ENCODE results near the gene HK3.

The HK3 gene

GRCh38 chr5:176899296-176899891 lies at the start of gene HK3:
TSS of gene HK3 (minus strand) at chr5:176899346. CDS start at chr5:176896159, 3,187 bp downstream.
- DNase-seq = no peak

- DNase-seq = no peak
Measured at GRCh38 chr5:176948458-176948857, 49.3 kb upstream of the HK3 start.

- no peak for DNase-seq
Measured at GRCh38 chr5:176947847-176948246, 48.7 kb upstream of the HK3 start.

- no peak for DNase-seq
Measured at GRCh38 chr5:176944268-176944667, 45.1 kb upstream of the HK3 start.

- no peak for DNase-seq
Measured at GRCh38 chr5:176943816-176944215, 44.7 kb upstream of the HK3 start.

- no peak for DNase-seq
Measured at GRCh38 chr5:176941951-176942350, 42.8 kb upstream of the HK3 start.

GRCh38 chr5:176938472-176938871 lies 39.3 kb upstream of the HK3 start:
- DNase-seq = no peak

GRCh38 chr5:176935017-176935416 lies 35.9 kb upstream of the HK3 start:
- DNase-seq = no peak

- DNase-seq = no peak
Measured at GRCh38 chr5:176934309-176934930, 35.3 kb upstream of the HK3 start.

GRCh38 chr5:176929654-176930053 lies 30.5 kb upstream of the HK3 start:
- DNase-seq = no peak

GRCh38 chr5:176927562-176927961 lies 28.4 kb upstream of the HK3 start:
- DNase-seq = no peak

GRCh38 chr5:176922817-176923216 lies 23.7 kb upstream of the HK3 start:
- DNase-seq = no peak

- DNase-seq = no peak
Measured at GRCh38 chr5:176921714-176922113, 22.6 kb upstream of the HK3 start.

- no peak for DNase-seq
Measured at GRCh38 chr5:176918613-176919012, 19.5 kb upstream of the HK3 start.

GRCh38 chr5:176916337-176916736 lies 17.2 kb upstream of the HK3 start:
- DNase-seq = no peak

GRCh38 chr5:176915906-176916305 lies 16.8 kb upstream of the HK3 start:
- no peak for DNase-seq

- DNase-seq = no peak
Measured at GRCh38 chr5:176912115-176912514, 13.0 kb upstream of the HK3 start.

- no peak for DNase-seq
Measured at GRCh38 chr5:176908675-176909368, 9.7 kb upstream of the HK3 start.

- no peak for DNase-seq
Measured at GRCh38 chr5:176906796-176907195, 7.7 kb upstream of the HK3 start.

GRCh38 chr5:176906126-176906525 lies 7.0 kb upstream of the HK3 start:
- no peak for DNase-seq

GRCh38 chr5:176904276-176904675 lies 5.1 kb upstream of the HK3 start:
- no peak for DNase-seq

GRCh38 chr5:176902911-176903664 lies 3.9 kb upstream of the HK3 start:
- no peak for DNase-seq

GRCh38 chr5:176902102-176902814 lies 3.1 kb upstream of the HK3 start:
- no peak for DNase-seq
